Measurements from ENCODE around the gene PDE4C.
"Not testable (repeated sequence)": the region's sequence is repeated elsewhere in the genome, so short reads cannot be mapped to it uniquely, and the experiment has no call there.

PDE4C gene

DNA sequence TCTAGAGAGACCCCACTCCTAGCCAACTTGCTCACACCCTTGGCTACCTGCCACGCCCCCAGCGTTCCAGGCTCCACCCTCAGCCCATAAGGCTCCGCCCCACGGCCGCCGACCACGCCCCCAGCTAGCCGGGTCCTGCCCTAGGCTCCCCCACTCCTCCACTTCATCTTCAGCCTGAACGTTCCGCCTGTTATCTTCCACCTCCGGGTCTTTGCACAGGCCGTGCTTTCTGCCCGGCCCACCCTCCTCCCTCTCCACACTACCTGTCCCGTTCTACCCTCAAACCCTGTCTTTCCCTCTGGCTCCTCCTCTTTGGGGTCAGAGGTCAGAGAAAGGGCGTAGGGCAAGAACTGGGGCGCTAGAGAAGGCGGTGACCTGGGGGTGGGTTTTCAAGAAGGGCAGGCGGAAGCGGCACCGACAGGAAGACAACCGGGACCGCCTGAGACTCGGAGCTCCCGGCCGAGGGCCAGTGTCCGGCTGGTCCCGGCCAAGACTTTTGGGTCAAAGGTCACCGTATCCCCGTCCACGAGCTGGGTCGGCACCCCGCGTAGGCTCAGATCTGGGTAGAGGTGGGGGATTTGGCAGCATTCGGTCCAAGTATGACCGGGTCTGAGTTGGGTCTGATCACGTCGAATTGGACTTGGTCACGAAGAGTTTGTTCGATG, 2.2 kb downstream of the PDE4C start:
- no peak for DNase-seq (ENCODE audit: low read depth, low spot score)

DNA sequence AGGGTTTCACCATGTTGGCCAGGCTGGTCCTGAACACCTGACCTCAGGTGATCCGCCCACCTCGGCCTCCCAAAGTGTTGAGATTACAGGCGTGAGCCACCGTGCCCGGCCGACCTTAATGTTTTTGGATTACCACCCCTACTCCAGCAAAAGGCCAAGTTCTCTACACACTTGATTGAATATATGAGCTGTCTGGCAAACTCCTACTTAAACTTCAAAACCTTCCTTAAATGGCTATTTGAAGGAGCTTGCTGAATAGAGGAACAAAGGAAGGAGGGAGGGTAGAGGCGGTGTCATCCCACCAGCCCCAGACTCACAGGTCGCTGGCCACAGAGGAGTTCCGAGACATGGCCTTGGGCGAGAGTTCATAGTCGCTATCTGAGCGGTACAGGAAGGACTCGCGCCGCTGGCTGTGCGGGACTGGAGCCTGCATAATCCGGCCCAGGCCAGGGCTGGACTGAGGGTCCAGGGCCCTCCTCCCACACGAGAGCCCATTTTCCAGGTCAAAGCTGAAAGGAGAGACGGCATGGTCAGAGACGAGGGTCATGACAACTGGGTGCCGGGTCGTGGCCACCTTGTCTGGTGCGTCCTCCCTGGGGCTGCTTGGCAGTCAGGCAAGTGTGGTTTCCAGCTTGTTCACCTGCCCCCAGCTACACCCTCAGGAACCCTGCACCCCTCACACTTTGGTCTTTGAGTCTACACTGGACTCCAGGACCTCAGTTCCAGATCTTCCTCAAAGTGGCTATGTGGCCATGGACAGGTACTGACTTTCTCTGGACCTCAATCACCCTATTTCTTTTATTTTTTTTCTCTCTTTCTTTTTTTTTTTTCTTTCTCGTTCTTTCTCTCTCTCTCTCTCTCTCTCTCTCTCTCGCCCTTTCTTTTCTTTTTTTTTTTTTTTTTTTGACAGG, 4.2 kb downstream of the PDE4C start:
- DNase-seq (ENCODE audit: low read depth, low spot score): no peak

DNA sequence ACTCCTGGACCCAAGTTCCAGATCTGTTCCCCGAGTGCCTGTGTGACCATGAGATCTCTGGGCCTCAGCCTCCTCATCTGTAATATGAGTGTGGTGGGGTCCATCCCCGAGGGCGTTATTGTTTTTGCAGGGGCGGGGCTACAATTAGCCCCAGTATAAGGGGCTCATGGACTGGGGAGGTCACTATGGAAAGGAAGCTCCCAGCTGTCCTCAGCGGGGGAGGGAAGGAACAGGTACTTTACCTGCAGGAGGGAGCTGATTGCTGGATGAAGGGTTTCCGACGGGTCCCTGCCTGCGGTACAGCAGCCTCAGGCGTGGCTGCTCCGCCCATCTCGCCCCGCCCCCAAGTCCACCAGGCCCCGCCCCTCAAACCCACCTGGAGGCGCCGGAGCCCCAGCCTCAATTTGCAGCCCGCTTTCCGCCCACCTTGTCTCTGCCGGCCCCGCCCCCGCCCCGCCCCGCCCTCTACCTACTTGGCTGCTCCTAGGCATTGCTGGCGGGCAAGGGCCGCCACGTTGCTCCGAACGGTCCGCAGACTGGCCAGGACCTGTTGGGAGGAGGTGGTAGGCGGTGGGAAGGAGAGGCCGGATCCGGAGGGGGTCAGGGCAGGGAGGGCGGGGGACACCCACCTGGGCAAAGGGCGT, 5.5 kb downstream of the PDE4C start:
- DNase-seq (ENCODE audit: low read depth, low spot score): no peak

DNA sequence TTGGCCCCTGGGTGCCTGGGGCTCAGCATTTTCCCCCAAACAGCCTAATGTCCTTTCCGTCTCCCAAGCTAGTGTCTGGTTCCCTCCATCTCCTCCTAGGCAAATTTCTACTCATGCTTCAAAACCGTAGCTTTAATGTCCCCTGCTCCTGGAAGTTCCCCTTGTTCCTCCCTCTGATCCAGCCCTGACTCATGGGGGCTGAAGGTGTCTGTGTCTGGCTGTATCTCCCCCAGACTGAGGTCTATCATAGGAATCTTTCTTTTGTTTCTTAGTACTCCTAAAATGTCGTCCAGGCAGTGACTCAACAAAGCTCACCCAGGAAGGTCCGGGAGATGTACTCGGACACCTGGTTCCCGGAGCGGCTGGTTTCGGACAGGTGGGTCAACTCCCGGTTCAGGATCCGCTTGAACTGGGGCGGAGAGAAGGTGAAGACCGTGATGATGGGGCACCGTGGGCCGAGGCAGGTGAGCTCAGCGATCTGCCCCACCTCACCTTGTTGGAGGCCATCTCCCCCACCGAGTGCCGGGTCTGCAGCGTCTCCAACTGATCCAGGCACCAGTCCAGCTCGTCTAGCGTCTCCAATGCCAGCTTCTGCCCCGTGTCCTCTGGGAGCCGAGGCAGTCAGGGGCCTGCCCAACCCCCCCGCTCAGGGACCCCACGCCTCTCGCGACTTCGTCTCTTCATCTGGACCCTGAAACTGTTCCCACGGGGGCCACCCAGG, 6.2 kb downstream of the PDE4C start:
- DNase-seq (ENCODE audit: low read depth, low spot score): no peak

DNA sequence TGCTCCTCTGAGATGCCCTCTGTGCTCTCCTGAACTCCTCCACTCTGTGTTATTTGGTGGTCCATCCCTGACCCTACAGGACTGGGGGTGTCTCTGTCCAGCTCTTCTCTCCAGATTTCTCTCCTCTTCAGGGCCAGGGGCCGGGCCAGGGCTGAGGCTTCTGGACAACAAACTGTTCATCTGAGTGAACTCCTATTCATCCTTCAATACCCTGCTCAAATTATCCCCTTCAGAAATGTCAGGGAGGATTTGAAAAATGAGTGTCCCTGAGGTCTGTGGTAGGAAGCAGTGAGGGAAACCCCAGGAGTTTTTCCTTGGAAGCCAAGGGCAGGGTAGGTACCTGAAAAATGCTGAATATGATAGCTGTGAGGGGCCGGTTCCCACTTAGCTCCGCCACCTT, 7.6 kb downstream of the PDE4C start:
- DNase-seq (ENCODE audit: low read depth, low spot score): no peak

DNA sequence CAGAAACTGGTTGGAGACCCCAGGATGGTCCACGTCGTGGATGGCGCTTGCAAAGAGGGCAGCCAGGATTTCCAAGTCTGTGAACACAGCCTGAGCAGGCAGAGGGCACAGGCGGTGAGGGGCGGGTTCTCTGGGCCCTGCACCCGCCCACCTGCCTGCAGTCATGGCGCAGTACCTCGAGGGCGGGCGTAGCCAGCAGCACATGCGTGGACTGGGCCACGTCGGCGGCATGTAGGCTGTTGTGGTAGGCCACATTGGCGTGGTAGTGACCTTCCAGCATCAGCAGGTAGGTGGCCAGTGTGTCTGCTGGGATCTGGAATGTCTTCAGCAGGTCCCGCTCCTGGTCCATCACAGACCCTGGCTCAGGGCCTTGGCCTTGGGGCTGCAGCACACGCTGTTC, 8.1 kb downstream of the PDE4C start:
- DNase-seq (ENCODE audit: low read depth, low spot score): no peak

DNA sequence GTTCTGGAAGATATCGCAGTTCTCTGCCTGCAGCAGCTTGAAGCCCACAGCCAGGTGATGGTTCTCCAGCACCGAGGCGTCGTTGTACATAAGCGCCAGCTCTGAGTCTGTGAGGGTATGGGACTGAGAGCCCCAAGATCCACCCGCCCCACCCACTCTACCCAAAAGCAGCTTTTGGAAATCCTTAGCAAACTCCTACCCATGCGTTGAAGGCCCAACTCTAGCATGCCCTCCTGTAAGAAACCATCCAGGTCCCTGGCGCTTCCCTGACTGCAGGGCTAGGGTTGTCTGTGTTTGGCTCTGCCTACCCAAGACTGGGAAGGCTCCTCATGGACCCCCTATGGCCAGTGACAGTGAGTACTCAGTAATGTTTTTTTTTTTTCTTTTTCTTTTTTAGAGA, 9.4 kb downstream of the PDE4C start:
- no peak for DNase-seq (ENCODE audit: low read depth, low spot score)

DNA sequence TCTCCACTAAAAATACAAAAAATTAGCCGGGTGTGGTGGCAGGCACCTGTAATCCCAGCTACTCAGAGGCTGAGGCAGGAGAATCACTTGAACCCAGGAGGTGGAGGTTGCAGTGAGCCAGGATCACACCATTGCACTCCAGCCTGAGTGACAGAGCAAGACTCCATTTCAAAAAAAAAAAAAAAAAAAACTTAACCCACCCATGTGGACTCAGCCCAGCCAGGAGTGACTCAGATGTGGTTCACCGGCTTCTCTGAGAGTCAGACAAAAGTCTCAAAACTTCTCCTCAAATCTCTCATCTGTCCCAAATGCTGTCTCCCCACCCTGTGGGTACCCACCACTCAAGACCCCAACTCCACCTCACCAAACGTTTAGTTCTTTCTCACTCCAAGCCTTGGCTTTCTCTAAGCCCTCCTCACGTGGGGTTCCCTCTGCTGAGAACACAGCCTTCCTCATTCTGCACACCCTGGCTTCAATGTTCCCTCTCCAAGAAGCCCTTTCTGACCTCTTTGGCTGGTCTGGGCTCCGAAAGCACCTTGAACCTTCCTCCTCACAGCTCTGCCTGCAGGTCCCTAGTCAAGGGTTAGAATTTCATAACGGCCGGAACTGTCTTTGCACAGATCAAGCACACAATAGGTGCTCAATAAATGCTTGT, 11.3 kb downstream of the PDE4C start:
- no peak for DNase-seq (ENCODE audit: low read depth, low spot score)

DNA sequence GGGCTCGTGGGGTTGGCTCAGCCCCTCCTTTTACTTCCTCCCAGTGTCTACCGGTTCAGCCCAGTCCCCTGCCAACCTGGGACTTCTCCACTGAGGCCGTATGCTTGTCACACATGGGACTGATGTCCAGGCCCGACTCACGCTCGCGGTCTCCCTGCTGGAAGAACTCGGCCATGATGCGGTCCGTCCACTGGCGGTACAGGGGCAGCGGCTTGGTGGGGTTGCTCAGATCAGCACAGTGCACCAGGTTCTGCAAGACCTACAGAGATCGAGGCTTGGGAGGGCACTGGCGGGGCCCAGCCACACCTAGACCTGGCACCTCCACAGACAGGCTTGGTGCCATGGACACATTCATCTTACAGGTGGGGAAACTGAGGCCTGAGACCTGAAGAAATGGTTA, 14.6 kb downstream of the PDE4C start:
- DNase-seq (ENCODE audit: low read depth, low spot score): no peak

DNA sequence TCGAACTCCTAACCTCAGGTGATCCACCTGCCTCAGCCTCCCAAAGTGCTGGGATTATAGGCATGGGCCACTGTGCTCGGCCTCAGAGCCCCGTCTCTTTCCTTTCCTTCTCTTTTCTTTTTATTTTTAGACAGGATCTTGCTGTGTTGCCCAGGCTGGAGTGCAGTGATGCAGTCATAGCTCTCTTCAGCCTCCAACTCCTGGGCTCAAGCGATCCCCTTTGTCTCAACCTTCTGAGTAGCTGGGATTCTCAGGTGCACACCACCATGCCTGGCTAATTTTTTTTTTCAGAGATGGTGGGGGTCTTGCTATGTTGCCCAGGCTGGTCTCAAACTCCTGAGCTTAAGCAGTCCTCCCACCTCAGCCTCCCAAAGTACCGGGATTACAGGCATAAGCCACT, 16.3 kb downstream of the PDE4C start:
- DNase-seq (ENCODE audit: low read depth, low spot score): not testable (repeated sequence)

DNA sequence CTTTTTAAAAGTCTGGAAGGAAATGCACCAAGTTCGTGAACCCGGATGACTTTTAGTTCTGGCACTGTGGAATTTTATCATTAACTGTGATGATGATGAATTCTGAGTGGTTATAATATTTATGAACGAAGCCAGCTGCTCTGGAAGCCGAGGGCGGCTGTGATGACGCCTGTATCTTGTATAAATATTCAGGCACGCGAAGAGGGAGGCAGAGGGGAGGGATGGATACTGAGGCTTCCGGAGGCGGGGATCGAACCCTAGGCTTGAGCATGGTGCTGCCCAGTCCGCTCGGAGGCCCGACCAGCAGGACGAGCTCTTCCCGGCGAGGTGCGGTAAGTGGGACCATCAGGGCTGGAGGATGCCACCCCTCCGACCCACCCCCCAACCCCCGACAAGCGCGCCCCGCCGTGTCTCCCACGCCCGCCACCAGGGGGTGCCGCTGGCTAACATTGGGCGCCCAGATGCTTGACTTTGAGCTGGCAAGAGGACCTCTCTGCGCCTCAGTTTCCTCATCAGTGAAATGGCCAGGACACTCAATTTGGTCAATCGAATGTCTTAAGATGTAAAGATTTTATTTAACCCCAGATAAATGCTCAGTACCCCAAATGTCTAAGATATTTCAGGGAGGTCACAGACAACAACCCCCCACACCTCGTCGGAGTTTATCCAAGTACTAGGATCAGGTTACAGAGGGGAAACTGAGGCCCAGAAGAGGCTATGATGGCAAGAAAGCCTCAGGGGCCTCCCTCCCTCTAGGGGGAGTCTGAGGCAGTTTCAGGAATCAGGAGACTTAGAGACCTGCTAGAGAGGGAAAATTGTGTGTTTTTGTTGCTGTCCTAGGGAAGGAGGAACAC, 17.9 kb downstream of the PDE4C start:
- no peak for DNase-seq (ENCODE audit: low read depth, low spot score)

DNA sequence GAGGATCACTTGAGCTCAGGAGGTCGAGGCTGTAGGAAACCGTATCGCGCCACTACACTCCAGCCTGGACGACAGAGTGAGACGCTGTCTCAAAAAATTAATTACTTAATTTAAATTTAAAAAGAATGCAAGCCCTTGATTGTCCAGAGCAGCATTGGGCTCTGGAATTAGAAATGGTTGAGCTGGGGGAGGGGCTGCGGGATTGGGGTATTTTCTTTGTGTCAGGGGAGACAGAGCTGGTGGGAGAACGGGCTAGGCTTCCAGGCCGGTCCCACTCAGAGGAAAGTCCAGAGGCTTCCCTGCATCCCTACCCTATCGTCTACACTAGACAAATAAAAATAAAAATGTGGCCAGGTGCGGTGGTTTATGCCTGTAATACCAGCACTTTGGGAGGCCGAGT, 20.2 kb downstream of the PDE4C start:
- DNase-seq (ENCODE audit: low read depth, low spot score): no peak

DNA sequence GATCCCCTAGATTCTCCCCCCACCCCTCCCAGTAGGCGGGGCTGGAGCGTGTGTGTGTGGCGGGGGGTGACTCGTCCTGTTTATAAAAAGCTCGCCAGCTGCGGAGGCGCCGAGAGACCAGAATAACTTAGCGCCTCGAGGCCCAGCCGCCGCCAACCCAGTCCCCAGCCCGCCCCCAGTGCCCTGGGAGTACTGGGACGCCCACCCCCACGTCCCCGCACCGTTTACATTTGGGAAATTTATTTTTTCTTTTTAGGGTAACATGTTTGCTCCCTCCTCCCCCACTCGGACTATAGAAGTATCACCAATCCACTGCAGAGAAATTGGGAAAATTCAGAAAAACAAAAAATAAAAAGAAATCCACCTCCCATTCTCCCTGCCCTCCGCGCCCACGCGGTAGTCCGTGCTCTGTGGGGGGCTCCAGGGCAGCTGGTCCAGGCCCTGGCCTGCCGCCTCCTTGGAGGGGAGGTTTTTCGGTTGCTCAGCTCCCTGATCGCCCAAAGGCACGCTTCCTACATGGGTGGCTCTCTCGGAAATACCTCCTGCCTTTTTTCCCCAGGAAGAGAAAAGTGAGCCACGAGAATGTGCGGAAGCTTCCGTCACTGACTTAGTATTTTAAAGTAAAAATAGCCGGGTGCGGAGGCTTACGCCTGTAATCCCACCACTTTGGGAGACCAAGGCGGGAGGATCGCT, 20.9 kb downstream of the PDE4C start:
- no peak for DNase-seq (ENCODE audit: low read depth, low spot score)

DNA sequence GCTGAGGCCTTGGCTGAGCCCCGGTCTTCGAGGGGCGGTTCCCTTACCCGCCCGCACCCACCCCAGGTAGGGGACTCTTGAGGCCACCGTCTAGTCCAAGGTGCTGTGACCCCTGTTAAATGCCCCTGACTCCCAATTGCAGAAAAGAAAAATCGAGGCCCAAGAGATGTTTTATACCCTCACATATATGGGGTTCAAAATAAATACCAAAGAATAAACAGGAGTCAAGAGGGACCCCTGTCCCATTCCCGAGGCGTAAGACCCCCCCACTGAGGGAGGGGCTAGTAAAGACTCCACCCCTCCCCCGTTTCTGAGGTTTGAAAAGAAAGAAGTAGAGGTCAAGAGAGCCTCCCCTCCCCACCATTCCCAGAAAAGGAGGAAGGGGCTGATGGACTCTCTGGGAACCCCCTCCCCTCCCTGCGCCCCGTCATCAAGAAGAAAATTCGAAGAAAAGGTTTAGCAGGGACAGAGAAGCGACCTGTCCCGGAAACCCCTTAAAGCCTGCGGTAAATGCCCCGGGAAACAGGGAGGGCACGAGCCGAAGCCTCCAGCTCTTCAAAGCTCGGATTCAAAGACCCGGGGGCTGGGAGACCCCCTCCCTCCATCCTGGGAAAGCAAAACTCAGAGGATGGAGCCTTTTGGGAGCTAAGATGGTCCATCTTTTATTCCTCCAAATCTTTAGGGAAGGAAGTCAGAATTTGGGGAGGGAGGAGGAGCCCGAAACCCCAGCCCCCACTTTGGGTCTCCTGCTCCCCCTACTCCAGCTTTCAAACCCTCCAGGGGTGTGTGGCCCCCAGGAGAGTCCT, 21.6 kb downstream of the PDE4C start:
- DNase-seq (ENCODE audit: low read depth, low spot score): no peak

DNA sequence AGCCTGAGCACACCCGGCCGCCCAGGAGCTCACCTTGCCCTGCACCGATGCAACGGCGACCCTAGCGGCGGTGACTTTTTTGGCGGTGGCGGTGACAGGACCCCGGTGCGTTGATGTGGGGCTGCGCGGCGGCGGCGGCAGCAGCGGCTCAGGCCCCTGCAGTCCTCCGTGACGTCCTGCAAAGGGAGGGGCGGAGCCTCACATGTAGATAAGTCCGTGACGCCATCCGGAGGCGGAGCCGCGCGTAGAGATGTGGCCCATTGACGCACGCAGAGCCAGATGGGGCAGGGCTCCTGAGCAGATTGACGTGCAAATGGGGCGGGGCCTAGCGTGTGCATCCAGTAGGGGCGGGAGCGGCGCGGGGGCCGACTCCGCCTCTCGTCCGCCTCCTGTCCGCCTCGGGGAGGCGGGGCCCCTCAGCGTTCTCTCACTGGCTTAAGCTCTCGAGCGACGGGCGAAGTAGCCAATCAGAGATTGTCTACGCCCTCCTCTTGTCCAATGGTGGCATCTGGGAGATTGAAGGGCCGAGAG, 22.3 kb downstream of the PDE4C start, which contains the start of gene RAB3A:
Gene RAB3A, minus strand, starts transcription at position 180 of the 531 bp plus-strand sequence. CDS start 1,302 bp downstream, outside the sequence.
- DNase-seq (ENCODE audit: low read depth, low spot score): peak; percentile 100

DNA sequence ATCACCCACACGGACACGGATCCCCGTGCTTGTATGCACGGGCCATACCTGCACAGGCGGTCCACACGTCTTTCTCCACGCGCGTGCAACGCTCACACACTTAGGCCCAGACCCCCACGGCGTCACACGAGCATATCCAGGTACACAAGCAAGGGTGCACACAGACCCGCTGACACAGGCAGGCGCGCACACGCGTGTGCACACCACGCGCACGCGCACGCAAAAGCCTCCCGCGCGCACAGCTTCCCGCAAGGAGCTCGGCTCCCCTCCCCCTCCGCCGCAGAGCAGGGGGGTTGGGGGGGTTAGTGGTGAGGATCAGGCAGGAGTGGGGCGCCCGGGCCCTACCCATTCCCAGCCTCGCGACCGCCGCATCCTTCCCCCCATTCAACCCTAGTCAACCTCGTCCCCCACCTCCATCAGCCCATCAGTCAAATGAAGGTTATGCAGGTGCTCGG, 22.8 kb downstream of the PDE4C start:
- no peak for DNase-seq (ENCODE audit: low read depth, low spot score)

DNA sequence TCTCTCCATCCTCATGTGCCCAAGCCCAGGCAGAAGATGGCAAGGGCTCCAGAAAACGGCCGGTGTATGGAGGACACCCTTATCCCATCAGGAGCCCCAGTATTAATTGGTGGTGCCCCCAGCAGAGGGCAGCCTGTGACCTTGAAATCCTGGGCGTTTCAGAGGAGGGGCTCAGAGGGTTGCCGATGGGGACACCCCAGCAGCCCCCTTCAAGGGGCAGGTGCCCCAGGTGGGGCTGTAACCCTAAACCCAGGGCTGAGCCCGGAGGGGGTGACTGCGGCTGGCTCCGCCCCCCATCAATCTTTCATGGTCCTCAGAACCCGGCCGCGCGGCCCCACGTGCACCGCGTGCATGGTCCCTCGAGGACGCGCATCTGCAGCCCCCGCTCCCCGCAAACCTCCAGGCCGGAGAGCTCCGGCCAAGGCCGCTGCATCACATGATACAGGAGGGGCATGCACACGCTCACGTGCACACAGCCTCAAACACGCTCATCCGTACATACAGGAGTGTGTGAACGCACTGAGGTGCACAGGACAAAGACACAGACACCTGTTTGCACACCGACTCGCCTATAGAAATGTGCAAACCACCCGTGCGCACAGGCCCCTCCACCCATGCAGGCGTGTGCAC, 23.3 kb downstream of the PDE4C start:
- DNase-seq (ENCODE audit: low read depth, low spot score): no peak

DNA sequence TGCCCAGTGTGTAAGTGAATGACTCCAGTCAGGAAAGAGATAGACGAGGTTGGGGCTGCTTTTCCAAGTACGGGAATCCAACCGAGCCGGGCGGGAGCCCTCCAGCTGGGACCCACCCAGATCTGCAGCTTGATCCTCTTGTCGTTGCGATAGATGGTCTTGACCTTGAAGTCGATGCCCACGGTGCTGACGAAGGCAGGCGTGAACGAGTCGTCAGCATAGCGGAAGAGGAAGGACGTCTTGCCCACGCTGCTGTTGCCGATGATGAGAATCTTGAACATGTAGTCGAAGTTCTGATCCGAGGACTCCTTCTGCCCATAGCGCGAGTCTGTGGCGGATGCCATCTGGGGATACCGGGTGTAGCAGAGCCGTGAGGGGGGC, 23.9 kb downstream of the PDE4C start:
- no peak for DNase-seq (ENCODE audit: low read depth, low spot score)
